ENCODE results near the gene FAM20C. TPM values are rescaled to one million over a fixed set of nuclear protein-coding genes. Genes with fewer than 3 reads are reported as not detected.

The FAM20C gene
- polyA plus RNA-seq, 1 donor, result 32.0 TPM

- DNase-seq (ENCODE audit: low read depth), result no peak
Observed at GRCh38 chr7:302054-302992, 110.0 kb downstream of the FAM20C start.

- no peak for DNase-seq (ENCODE audit: low read depth)
Observed at GRCh38 chr7:303425-303824, 111.1 kb downstream of the FAM20C start.

GRCh38 chr7:303884-304573, 111.7 kb downstream of the FAM20C start:
- DNase-seq (ENCODE audit: low read depth), result no peak

- no peak for DNase-seq (ENCODE audit: low read depth)
Observed at GRCh38 chr7:304574-305409, 112.4 kb downstream of the FAM20C start.

GRCh38 chr7:305410-306151, 113.2 kb downstream of the FAM20C start:
- DNase-seq (ENCODE audit: low read depth), result no peak

- no peak for DNase-seq (ENCODE audit: low read depth)
Observed at GRCh38 chr7:307970-308369, 115.6 kb downstream of the FAM20C start.

GRCh38 chr7:309586-310228, 117.3 kb downstream of the FAM20C start:
- no peak for DNase-seq (ENCODE audit: low read depth)

Other genes with a start within 250 kb of the FAM20C start
- not detected for gene FOXL3, start 97.6 kb downstream of the FAM20C start, polyA plus RNA-seq (ENCODE audit: insufficient read length)